IgD-negative memory B cell (primary cell): ENCODE results near the gene HECTD4. TPM values are rescaled to one million over a fixed set of nuclear protein-coding genes. Genes with fewer than 3 reads are reported as not detected.

ENCODE experiments used
- H3K27ac Mint-ChIP-seq, 3 donors: one replicate each; pipeline ENCODE4 v1.8.0; 2020 to 2022; ENCODE audit warnings: mild to moderate bottlenecking in 3 of 3, mixed read lengths in 3 of 3, moderate library complexity in 1 of 3
- H3K27me3 Mint-ChIP-seq: one replicate; pipeline ENCODE4 v1.8.0; 2021; ENCODE audit warnings: mixed read lengths
- H3K36me3 Mint-ChIP-seq: one replicate; pipeline ENCODE4 v1.8.0; 2020; ENCODE audit warnings: mild to moderate bottlenecking, mixed read lengths
- H3K4me1 Mint-ChIP-seq, 3 donors: one replicate each; pipeline ENCODE4 v1.8.0; 2020 to 2022; ENCODE audit warnings: mixed read lengths in 3 of 3, mild to moderate bottlenecking in 1 of 3
- H3K4me3 Mint-ChIP-seq, 4 donors: one replicate each; pipeline ENCODE4 v1.8.0; 2020 to 2022; ENCODE audit warnings: mild to moderate bottlenecking in 4 of 4, mixed read lengths in 4 of 4, moderate library complexity in 3 of 4
- H3K9me3 Mint-ChIP-seq, 3 donors: one replicate each; pipeline ENCODE4 v1.8.0; 2020 to 2021; ENCODE audit warnings: mixed read lengths in 3 of 3, mild to moderate bottlenecking in 1 of 3
- polyA plus RNA-seq: library from polyadenylated mRNA; unstranded; fragments of 300-500 nt; fragmentation: Illumina TruSeq; gene quantifications from one replicate; pipeline ENCODE4 v1.2.3, GENCODE V29; 2021

HECTD4 gene
- polyA plus RNA-seq, 1 donor from 2014 or later, result 6.8 TPM

- Mint-ChIP-seq H3K36me3 (peaks cover 16% of the 10 kb centered on the region), H3K4me3 (no peak overlapping the region), H3K4me1 (peaks cover 0 to 10% (median 8%) of the 10 kb centered on the region in 3 donors), H3K27me3 (no peaks in the 10 kb centered on the region), H3K27ac (no peak overlapping the region), H3K9me3 (no peaks in the 10 kb centered on the region)
Observed at GRCh38 chr12:112305951-112306350, 76.3 kb downstream of the HECTD4 start.

- no peak overlapping the region for H3K4me3 Mint-ChIP-seq
- peaks cover 0 to 10% (median 7%) of the 10 kb centered on the region in 3 donors for H3K4me1 Mint-ChIP-seq
- H3K27ac Mint-ChIP-seq, result no peak overlapping the region
- H3K36me3 Mint-ChIP-seq, result peaks cover 15% of the 10 kb centered on the region
- H3K27me3 Mint-ChIP-seq, result no peaks in the 10 kb centered on the region
- no peaks in the 10 kb centered on the region for H3K9me3 Mint-ChIP-seq
Observed at GRCh38 chr12:112304436-112304835, 77.8 kb downstream of the HECTD4 start.

- Mint-ChIP-seq H3K36me3 (peaks cover 16% of the 10 kb centered on the region), H3K4me3 (no peak overlapping the region), H3K27me3 (no peaks in the 10 kb centered on the region), H3K27ac (no peak overlapping the region), H3K9me3 (no peaks in the 10 kb centered on the region), H3K4me1 (peaks cover 0 to 10% (median 7%) of the 10 kb centered on the region in 3 donors)
Observed at GRCh38 chr12:112303799-112304198, 78.4 kb downstream of the HECTD4 start.

- H3K36me3 Mint-ChIP-seq, result peaks cover 12% of the 10 kb centered on the region
- peak overlapping the region in 1 of 4 donors; percentile 22 for H3K4me3 Mint-ChIP-seq
- no peaks in the 10 kb centered on the region for H3K27me3 Mint-ChIP-seq
- H3K9me3 Mint-ChIP-seq, result no peaks in the 10 kb centered on the region
- H3K4me1 Mint-ChIP-seq, result peaks cover 0 to 8% (median 5%) of the 10 kb centered on the region in 3 donors
- no peak overlapping the region for H3K27ac Mint-ChIP-seq
Observed at GRCh38 chr12:112303004-112303403, 79.2 kb downstream of the HECTD4 start.

- H3K9me3 Mint-ChIP-seq, result no peaks in the 10 kb centered on the region
- no peak overlapping the region for H3K4me3 Mint-ChIP-seq
- H3K27me3 Mint-ChIP-seq, result no peaks in the 10 kb centered on the region
Observed at GRCh38 chr12:112299704-112300103, 82.5 kb downstream of the HECTD4 start.

GRCh38 chr12:112297188-112297587 is 85.0 kb downstream of the HECTD4 start:
- Mint-ChIP-seq H3K27ac (no peak overlapping the region), H3K36me3 (peaks cover 7% of the 10 kb centered on the region), H3K9me3 (no peaks in the 10 kb centered on the region), H3K4me1 (no peaks in the 10 kb centered on the region), H3K27me3 (no peaks in the 10 kb centered on the region), H3K4me3 (no peak overlapping the region)

More at GRCh38 chr12:112299704-112300103, 82.5 kb downstream of the HECTD4 start:
- peaks cover 0 to 5% (median 4%) of the 10 kb centered on the region in 3 donors for H3K4me1 Mint-ChIP-seq
- H3K36me3 Mint-ChIP-seq, result peaks cover 10% of the 10 kb centered on the region
- H3K27ac Mint-ChIP-seq, result no peak overlapping the region

GRCh38 chr12:112296183-112296582 is 86.0 kb downstream of the HECTD4 start:
- no peaks in the 10 kb centered on the region for H3K9me3 Mint-ChIP-seq
- H3K27ac Mint-ChIP-seq, result no peak overlapping the region
- no peak overlapping the region for H3K4me3 Mint-ChIP-seq
- peaks cover 0 to 2% (median 1%) of the 10 kb centered on the region in 3 donors for H3K4me1 Mint-ChIP-seq
- H3K27me3 Mint-ChIP-seq, result no peaks in the 10 kb centered on the region
- peaks cover 8% of the 10 kb centered on the region for H3K36me3 Mint-ChIP-seq

- Mint-ChIP-seq H3K4me3 (no peak overlapping the region), H3K4me1 (peaks cover 0 to 3% (median 1%) of the 10 kb centered on the region in 3 donors), H3K27ac (no peak overlapping the region), H3K36me3 (peaks cover 9% of the 10 kb centered on the region), H3K9me3 (no peaks in the 10 kb centered on the region), H3K27me3 (no peaks in the 10 kb centered on the region)
Observed at GRCh38 chr12:112294793-112295192, 87.4 kb downstream of the HECTD4 start.

GRCh38 chr12:112288638-112289037 is 93.6 kb downstream of the HECTD4 start:
- Mint-ChIP-seq H3K9me3 (peaks cover 0 to 5% (median 0%) of the 10 kb centered on the region in 3 donors), H3K36me3 (peaks cover 8% of the 10 kb centered on the region), H3K27ac (no peak overlapping the region), H3K27me3 (no peaks in the 10 kb centered on the region), H3K4me3 (no peak overlapping the region), H3K4me1 (peaks cover 0 to 3% (median 1%) of the 10 kb centered on the region in 3 donors)

- Mint-ChIP-seq H3K4me1 (peaks cover 0 to under 1% (median 0%) of the 10 kb centered on the region in 3 donors), H3K4me3 (no peak overlapping the region), H3K27ac (no peak overlapping the region)
Observed at GRCh38 chr12:112285600-112286401, 96.4 kb downstream of the HECTD4 start.

GRCh38 chr12:112283546-112283945 is 98.7 kb downstream of the HECTD4 start:
- Mint-ChIP-seq H3K27me3 (no peaks in the 10 kb centered on the region), H3K27ac (no peak overlapping the region), H3K9me3 (no peaks in the 10 kb centered on the region), H3K36me3 (peaks cover 6% of the 10 kb centered on the region), H3K4me3 (no peak overlapping the region), H3K4me1 (no peaks in the 10 kb centered on the region)

More at GRCh38 chr12:112285600-112286401, 96.4 kb downstream of the HECTD4 start:
- Mint-ChIP-seq H3K9me3 (peaks cover 0 to 5% (median 0%) of the 10 kb centered on the region in 3 donors), H3K36me3 (peaks cover 7% of the 10 kb centered on the region), H3K27me3 (no peaks in the 10 kb centered on the region)

GRCh38 chr12:112282920-112283319 is 99.3 kb downstream of the HECTD4 start:
- no peak overlapping the region for H3K4me3 Mint-ChIP-seq
- H3K4me1 Mint-ChIP-seq, result no peaks in the 10 kb centered on the region
- no peak overlapping the region for H3K27ac Mint-ChIP-seq
- no peaks in the 10 kb centered on the region for H3K9me3 Mint-ChIP-seq
- peaks cover 8% of the 10 kb centered on the region for H3K36me3 Mint-ChIP-seq
- H3K27me3 Mint-ChIP-seq, result no peaks in the 10 kb centered on the region

GRCh38 chr12:112275836-112276235 is 106.4 kb downstream of the HECTD4 start:
- no peaks in the 10 kb centered on the region for H3K9me3 Mint-ChIP-seq
- H3K36me3 Mint-ChIP-seq, result peaks cover 19% of the 10 kb centered on the region
- no peak overlapping the region for H3K27ac Mint-ChIP-seq
- H3K4me1 Mint-ChIP-seq, result no peaks in the 10 kb centered on the region
- H3K4me3 Mint-ChIP-seq, result no peak overlapping the region
- no peaks in the 10 kb centered on the region for H3K27me3 Mint-ChIP-seq

- H3K36me3 Mint-ChIP-seq, result peaks cover 25% of the 10 kb centered on the region
- H3K4me1 Mint-ChIP-seq, result no peaks in the 10 kb centered on the region
- H3K4me3 Mint-ChIP-seq, result no peak overlapping the region
- H3K9me3 Mint-ChIP-seq, result no peaks in the 10 kb centered on the region
- no peaks in the 10 kb centered on the region for H3K27me3 Mint-ChIP-seq
- H3K27ac Mint-ChIP-seq, result no peak overlapping the region
Observed at GRCh38 chr12:112275207-112275606, 107.0 kb downstream of the HECTD4 start.

- Mint-ChIP-seq H3K4me3 (no peak overlapping the region), H3K9me3 (no peaks in the 10 kb centered on the region), H3K27me3 (no peaks in the 10 kb centered on the region), H3K4me1 (no peaks in the 10 kb centered on the region), H3K36me3 (peaks cover 21% of the 10 kb centered on the region), H3K27ac (no peak overlapping the region)
Observed at GRCh38 chr12:112270673-112271072, 111.6 kb downstream of the HECTD4 start.

- Mint-ChIP-seq H3K9me3 (no peaks in the 10 kb centered on the region), H3K4me1 (no peaks in the 10 kb centered on the region), H3K27me3 (no peaks in the 10 kb centered on the region), H3K36me3 (peaks cover 15% of the 10 kb centered on the region), H3K27ac (no peak overlapping the region), H3K4me3 (no peak overlapping the region)
Observed at GRCh38 chr12:112266473-112266872, 115.8 kb downstream of the HECTD4 start.
